ENCODE data around the gene PNPLA6.

The PNPLA6 gene

GRCh38 chr19:7600721-7601120 is 65.2 kb downstream of the PNPLA6 start:
- DNase-seq (ENCODE audit: low read depth in 2 of 2), result no peak

- no peak for DNase-seq (ENCODE audit: low read depth in 2 of 2)
These were observed 66.9 kb downstream of the PNPLA6 start for GRCh38 chr19:7602240-7602934.

- no peak for DNase-seq (ENCODE audit: low read depth in 2 of 2)
These were observed 67.5 kb downstream of the PNPLA6 start for GRCh38 chr19:7602935-7603497.

GRCh38 chr19:7603919-7604318 is 68.4 kb downstream of the PNPLA6 start:
- no peak for DNase-seq (ENCODE audit: low read depth in 2 of 2)

GRCh38 chr19:7605490-7606222 is 70.1 kb downstream of the PNPLA6 start:
- DNase-seq (ENCODE audit: low read depth in 2 of 2), result no peak

- no peak for DNase-seq (ENCODE audit: low read depth in 2 of 2)
These were observed 70.8 kb downstream of the PNPLA6 start for GRCh38 chr19:7606289-7606688.

- no peak for DNase-seq (ENCODE audit: low read depth in 2 of 2)
These were observed 71.8 kb downstream of the PNPLA6 start for GRCh38 chr19:7607212-7607873.

GRCh38 chr19:7607874-7608560 is 72.5 kb downstream of the PNPLA6 start:
- no peak for DNase-seq (ENCODE audit: low read depth in 2 of 2)

- DNase-seq (ENCODE audit: low read depth in 2 of 2), result no peak
These were observed 75.1 kb downstream of the PNPLA6 start for GRCh38 chr19:7610491-7611240.

Measured in stimulated activated CD8-positive, alpha-beta memory T cell treated with anti-CD3 and anti-CD28 coated beads, Interleukin-2, amount 100 ng/mL, for 1 hour (primary cell).